Measurements from ENCODE around the gene CCDC9B.

CCDC9B gene

DNA sequence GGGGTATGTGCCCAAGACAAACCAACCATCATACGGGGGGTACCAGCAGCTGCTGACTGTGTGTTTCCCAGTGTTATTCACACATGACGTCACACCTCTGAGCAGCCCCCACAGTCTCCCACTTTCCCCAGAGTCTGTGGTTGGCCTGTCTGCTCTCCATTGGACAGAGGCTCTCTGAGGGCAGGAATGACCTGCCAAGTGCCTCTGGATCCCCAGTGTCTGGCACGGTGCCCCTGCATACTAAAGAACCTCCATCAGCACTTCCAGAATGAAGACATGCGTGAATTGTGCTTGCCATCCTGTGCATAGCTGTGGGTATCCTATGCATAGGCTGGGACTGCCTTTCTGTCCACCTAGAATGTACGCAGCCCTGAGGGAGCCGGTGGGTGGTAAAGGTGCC lies 3.5 kb upstream of the CCDC9B start:
- DNase-seq = no peak

- DNase-seq = peak; percentile 35
These were observed 2.8 kb upstream of the CCDC9B start for GRCh38 chr15:40343512-40343911.

- DNase-seq = no peak
These were observed 1.9 kb upstream of the CCDC9B start for GRCh38 chr15:40342416-40343320.

- DNase-seq = no peak
These were observed 550 bp downstream of the CCDC9B start for GRCh38 chr15:40340038-40340739.

DNA sequence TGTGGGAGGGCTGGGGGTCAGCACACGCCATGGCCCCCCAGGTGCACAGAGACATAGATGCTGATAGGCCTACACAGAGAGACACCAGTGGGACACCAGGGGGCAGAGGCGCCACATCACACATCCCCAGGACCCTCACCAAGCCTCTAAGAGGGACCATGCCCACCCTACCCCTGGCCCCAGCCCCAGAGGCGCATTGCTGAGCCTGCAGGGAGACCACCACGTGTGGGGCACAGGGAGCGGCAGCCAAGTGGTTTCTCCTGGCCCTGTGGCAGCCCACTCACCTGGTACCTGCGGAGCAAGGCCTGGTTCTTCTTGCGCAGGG lies 1.2 kb downstream of the CCDC9B start:
- DNase-seq = no peak

- DNase-seq = no peak
These were observed 1.7 kb downstream of the CCDC9B start for GRCh38 chr15:40338921-40339620.

GRCh38 chr15:40338041-40338657 lies 2.6 kb downstream of the CCDC9B start:
- DNase-seq = peak; percentile 80

- no peak for DNase-seq
These were observed 3.1 kb downstream of the CCDC9B start for GRCh38 chr15:40337597-40337996.

DNA sequence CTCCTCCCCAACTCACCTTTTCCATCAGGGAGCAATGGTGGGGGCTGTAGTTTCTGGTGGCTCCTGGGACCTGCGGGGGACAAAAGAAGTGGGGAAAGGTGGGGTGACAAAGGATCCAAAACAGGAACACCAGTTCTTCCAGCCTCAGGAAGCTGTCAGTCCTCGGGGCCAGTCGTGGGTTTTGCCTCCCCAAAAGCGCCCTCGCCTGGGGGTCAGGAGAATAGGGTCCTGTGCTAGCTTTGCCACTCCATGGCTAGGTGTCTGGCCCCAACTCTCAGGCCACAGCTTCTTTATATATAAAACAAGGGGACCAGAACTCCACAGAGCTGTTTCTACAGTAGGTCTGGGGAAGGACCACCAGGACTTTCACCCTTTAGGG lies 4.0 kb downstream of the CCDC9B start:
- DNase-seq = peak; percentile 47

DNA sequence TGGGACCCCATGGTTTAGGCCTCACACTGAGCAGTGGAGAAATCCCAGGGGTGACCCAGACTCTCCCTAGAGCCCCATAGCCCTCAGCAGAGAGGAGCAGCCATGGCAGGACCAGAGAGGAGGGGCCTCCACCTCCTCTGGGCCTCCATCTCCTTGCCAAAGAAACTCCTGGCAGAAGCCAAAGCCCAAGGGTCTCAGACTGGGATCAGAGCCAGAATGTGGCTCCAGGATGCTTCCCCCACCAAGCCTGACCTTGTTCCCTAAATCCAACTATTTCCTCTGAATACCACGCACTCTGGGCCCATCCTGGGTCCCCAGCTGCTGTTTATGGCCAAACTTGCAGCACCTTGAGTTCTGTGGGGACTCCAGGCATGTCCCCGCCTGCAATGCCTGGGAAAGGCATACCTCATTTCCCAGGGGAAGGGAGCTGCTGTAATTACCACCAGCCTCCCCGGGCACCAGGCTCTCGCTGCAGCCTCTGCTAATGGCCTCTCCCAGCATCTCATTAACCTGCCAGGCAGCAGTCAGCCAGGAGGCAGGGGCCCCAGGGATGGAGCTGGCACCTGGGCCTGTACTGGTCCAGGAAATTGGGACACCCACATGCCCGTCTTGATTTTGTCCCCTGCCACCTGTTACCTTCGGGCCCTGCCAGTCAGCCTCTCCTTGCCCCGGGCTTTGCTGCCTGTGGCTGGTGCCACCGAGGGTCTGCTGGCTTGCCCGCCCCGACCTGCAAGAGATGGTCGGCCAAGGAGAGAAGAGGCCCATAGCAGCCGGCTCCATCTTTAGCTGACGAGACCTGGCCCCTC lies 4.6 kb downstream of the CCDC9B start:
- no peak for DNase-seq

DNA sequence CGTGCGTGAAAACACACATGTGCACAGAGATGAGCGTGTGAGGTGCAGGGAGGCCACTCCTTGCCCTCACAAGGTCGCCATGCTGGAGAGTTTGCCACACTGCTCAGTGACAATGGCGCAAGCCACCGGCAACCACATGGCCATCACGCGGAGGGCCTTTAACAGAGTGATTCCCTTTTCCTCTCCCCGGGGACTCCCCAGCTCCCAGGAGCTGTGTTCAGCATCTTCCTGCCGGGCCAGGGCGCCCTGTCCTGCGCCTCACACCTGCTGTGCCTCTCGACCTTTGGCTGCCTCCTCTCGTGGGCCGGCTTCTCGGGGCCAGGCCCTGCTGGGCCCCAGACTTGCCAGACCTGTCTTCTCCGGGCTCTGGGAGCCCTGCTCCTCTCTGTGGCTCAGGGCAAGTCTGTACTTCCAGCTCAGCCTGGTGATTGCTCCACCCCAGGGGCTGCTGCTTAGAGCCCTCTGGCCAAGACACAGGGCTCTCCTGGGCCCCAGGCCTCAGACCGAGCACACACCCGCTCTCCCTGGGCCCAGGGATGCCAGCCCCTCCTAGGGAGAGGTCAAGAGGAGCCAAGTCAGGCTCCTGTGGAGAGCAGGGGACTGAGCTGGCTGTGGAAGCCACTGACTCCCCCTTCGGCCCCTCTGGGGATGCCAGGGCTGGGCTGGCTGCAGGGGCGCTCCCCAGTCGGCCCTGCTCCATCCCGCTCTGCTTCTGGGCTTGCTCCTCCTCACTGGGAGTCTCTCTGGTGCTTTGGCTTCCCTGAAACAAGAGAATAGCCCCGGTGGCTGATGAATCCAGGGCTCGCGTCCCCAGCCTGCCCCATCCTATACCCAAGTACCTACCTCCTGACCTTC lies 5.6 kb downstream of the CCDC9B start:
- DNase-seq = no peak

DNA sequence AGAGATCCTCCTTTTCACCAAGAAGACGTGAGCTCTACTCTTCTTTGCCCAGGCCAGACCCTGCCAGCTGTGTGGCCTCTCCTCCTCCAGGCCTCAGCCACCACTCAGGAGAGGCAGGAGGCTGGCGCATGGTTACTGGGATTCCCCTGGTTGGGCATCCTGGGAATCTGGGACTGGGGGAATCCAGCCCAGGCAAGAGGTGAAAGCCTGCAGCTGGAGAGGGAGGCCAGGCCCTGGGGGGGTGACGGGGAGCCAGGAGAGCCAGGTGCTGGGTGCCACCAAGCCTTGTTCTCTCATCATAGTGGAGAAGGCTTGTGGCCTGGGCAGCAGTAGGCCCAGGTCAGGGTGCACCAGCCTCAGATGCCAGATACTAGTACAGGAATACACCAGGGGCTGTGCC lies 6.2 kb downstream of the CCDC9B start:
- DNase-seq = no peak

DNA sequence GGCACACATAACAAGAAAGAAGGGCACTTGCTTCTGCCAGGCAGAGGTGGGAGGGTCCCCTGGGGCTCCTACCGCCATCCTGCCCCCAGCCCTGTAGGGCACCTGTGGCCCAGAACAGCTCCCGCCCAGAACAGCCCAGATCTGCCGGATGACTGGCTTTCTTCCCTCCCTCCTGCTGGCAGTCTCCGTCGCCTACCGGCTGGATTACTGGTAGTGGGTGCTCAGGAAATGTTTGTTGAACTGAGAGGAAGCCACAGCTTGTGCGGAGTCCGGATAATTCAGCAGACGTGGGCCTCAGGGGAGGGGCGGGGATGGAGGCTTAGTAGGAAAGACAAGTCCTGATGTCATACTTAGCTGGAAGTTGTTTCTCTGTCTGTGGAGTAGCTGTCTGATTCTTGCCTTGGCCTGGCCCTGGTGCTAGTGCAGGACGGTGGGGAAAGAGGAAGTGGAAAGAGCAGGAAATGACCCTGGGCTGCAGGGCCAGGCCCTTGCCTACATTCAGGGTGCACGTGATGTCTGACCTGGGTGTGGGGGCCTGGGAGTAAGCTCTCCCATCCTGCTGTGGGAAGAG lies 6.7 kb downstream of the CCDC9B start:
- peak; percentile 75 for DNase-seq

DNA sequence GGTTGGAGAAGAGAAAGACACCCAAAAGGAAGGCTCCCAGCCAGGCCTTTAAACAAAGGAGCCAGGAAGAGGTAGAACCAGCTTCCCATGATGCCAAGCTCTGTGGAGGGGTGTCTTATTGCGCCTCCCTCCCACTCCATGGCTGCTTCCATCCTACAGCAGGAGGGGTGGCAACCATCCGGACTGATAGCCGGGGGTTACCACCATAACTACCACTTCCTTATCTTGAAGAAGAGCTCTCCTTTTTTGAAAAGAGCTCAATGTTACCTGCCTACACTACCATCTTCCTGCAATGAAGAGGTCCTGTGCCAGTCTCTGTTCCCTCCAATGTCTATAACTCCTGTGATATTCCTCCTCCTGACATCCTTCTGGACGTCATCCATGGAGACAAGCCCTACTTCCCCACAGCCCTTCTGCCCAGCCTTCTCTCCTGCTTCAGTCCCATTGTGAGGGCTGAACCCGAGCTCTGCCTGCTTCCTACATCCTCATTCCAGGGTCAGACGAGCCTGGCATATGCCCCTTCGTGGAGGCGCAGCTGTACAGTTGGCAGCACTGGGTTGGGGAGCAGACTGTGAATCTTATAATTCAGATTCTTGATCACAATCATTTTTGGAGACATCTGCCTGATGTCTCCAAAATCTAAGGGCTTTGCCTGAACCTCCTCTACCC lies 8.5 kb downstream of the CCDC9B start:
- DNase-seq = no peak

DNA sequence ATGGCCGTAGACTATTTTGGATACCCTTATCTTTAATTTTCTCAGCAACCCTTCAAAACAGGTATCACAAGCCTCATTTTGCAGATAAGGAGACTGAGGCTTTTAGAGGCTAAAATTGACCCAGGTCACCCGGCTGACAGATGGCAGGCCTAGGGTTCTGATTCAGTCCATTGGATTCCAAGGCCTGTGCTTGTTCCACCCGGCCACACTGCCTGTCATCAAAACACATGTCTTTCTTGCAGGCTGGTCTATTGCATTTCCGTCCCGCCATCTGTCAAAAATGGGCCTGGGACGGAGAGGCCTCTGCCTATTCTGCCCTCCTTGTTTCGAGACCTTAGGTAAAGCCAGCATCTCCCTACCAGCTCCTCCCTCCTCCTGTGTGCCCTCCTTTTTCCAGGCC lies 9.1 kb downstream of the CCDC9B start:
- no peak for DNase-seq

DNA sequence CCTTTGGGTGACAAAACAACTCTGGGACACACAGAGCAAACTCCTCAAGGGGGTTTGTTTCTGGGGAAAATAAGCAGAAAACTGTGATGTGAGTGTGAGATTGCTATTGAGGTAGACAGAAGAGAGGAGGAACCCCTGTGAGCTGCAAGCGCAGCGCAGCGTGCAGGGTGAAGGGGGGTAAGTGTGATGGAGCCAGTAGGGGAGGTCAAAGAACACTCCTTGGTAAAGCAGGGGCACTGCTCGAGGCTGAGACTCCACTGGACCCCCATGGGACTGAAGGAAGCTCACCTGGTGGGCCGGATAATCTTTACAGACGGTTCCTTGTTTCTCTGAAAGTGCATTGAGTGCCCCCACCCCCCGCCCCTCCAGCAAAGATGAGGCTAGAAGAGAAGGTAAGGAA lies 9.7 kb downstream of the CCDC9B start:
- no peak for DNase-seq

- DNase-seq = peak; percentile 22
These were observed 10.3 kb downstream of the CCDC9B start for GRCh38 chr15:40330368-40330836.

DNA sequence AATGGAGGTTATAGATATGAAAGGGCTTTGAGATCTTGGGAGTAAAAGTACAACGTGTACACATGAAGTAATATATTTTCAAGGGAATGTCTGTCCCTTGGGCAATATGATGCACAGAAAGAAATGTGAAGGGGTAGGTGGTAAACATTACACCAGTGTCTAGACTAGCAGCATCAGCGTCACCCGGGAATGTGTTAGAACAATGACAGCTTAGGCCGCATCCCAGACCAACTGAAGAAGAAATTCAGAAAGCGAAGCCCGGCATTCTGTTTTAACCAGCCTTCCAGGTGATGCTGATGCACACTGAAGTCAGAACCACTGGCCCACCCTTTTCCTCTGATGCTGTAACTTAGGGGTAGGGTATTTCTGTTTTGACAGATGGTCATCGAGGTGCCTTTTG lies 10.9 kb downstream of the CCDC9B start:
- no peak for DNase-seq

- no peak for DNase-seq
These were observed 12.0 kb downstream of the CCDC9B start for GRCh38 chr15:40328751-40329150.

DNA sequence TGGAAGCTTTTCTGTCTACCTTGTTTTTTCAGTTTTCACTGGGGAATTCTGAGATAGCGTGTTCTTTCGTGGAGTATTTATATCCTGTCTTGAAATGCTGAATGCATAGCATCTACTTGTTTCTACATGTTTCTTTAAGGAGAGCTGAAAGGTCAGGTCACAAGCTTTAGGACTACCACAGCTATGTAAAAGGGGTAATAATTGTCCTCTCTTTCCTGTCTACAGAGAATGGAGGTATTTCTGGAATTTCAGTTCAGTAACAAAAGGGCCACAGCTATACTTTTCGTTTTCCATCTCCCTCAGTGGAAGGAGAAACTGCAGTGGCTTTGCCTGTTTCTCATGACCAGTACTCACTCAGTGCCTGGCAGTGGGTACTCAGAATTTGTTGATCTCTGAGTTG lies 12.6 kb downstream of the CCDC9B start:
- DNase-seq = no peak
